KG1 (cell line): ENCODE measurements around the gene HOXA13.

ENCODE experiments used
- DNase-seq: peaks from one replicate; lab custom pipeline; 2025; lab: John Stamatoyannopoulos, UW

The HOXA13 gene

DNA sequence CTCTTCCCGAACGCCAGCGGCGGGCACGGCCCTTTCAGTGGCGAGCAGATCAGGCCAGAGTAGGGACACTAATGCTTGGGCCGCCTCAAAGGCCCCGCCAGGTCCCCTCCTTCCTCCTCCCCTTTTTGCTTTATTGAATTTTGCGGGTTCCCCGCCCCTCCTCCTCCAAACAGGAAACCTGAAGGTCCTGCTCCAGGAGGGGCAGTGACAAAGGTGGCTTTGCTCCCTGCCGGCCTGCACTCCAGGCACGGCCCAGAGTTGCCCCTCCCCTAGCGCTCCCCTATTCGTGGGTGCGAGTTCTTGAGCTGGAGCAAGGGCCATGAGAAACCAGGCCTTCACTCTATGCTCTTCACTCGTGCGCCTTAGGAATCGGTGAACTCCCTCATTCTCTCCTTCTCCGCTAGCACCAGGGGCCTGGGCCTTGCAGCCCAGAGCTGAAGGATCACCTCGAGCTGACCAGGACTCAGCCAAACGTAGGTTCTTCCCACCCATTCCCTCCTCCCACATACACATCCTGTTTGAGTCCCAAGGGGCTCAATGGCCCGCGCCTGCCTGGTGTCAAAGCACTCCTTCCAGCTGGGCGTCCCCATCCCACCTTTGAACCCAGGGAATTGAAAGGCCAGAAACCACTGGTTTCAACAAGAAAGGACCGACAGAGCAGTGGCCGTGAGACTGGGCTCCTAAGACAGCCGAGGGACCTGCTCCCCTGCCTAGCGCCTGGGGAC is 51.7 kb downstream of the HOXA13 start:
- no peak for DNase-seq

DNA sequence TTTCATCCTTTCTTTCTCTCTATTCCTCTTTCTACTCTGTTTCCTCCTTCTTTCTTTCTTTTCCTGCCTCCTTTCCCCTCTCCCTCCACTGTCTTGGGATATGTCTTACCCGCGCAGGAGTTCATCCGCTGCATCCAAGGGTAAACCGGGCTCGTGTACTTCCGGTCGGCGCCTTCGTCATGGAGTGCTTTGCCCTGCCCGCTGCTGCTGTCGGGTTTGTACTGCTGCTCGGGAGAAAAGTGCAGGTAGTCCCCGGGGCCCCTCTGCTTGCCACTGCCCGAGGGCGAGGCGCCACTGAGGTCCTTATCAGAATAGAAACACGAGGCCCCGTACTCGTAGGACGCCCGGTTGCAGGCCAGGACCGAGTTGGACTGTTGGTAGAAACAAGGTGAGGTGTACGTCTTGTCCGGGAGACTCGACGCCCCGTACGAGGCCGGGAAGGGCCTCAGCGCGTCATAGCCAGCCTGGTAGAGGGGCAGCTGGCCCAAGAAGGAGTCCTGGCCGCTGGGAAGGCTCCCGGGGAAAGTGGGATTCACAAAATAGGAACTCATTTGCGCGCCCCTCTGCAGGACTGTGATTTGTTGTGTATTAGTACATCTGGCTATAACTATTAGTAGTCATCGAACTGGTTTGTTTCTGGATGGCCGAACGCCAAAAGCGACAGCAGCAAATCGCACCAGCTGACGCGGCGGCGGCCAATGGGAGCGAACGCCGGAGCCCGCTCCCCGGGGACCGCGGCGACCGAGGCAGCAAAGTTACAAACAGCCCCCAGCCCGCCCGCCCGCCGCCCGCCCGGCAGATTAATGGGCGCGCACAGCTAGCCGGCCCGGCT is 52.5 kb downstream of the HOXA13 start, which contains the start of gene HOXA6:
Gene HOXA6 (minus strand): TSS at position 576 of the 832 bp plus-strand sequence. CDS start 25 bp downstream, at position 551.
- no peak for DNase-seq

DNA sequence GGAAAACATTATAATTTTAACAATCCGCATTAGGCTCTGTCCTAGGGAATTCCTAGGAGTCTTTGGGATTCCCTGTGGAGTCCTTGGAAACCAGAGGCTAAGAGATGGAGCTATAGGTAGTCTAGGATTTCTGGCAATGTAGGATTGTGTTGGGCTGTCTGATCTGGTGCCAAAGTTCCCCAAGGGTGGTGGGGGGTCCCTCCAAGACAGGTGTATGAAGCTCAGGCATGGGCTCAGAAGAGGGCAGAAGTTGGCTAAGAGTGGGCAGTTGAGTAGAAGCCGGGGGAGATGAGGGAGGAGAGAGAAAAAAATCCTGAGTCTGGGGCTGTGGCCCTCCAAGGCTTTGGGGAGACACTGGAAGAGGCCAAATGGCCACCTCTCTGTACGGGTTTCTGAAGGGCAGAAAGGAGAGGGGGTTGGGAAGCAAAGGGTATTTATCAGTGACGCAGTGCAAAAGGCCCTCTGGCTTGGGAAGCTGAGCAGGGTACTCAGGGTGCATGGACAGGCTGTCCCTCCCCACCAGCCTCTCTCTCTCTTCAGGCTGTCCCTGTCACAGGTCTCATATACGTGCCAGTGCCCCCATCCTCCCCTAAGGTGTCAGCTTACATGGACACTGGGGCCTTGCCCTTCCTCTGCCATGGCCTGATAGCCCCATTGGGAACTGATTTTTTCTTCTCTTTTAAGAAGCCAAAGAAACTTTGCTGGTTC is 53.2 kb downstream of the HOXA13 start:
- DNase-seq, result no peak

DNA sequence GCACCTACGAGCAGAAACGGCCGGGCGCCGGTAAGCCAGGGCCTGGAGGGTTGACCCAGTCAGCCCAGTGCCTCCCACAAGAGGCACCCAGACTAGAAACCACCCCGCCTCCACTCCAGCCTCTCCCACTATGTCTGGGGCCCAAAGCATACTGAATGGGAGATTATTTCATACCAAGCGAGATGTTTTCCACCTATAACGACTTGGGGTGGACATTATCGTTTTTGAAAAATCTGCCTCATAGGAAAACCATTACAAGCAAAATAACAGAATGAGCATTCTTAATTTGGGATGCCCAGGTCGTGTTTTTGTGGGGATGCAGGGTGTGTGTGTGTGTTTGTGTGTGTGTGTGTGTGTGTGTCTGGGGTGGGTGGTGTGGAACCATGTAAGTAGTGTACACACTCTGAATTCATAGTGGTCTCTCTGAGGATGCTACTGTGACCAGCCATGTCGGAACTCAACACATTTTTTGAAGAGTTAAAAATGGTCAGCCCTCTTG is 53.9 kb downstream of the HOXA13 start:
- DNase-seq, result no peak

DNA sequence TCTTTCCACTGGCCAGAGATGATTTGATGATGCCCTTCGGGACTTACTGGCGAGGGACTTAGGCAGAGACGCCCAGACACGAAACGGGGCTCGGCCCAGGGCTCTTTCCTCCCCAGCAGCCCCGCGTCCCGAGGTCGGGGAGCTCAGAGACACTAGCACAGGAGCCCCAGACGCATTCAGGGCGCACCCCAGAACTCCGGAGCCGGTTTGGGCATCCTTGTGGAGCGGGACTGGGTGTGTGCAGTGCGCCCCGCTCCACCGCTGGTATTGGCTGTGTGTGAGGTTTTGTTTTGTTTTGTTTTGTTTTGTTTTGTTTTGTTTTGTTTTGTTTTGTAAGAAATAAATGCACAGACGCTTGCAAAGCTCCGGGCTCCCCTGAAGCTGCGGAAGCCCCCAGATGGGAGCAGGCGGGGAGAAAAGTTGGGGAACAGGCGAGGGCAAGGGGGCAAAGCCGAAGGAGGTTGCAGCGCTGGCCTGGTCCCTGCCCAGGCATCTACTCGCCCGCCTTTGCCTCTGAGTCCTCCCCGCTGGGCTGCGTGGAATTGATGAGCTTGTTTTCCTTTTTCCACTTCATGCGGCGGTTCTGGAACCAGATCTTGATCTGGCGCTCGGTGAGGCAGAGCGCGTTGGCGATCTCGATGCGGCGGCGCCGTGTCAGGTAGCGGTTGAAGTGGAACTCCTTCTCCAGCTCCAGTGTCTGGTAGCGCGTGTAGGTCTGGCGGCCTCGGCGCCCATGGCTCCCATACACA is 54.6 kb downstream of the HOXA13 start:
- no peak for DNase-seq

DNA sequence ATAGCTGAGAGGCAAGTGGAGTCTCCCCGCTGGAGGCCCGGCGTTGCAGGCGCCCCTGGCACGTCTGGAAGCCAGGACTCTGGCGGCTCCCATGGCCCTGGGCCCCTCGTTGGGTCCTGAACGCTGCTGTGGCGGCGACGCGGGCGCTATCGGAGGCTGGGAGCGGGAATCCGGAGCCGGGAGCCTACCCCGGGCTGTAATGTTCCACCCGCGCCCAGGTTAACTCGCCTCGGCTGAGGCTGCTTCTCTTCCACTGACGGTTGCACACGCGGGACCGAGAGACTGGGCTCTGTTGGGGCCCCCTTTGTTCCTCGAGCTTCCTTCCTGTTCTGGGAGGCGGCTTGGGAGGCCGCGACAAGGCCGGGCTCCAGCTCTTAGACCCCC is 55.1 kb downstream of the HOXA13 start:
- no peak for DNase-seq
